Measurements from ENCODE around the gene CHERP. TPM values are rescaled to one million over a fixed set of nuclear protein-coding genes. Genes with fewer than 3 reads are reported as not detected.

CHERP gene
- total RNA-seq, 1 donor from 2014 or later: 32.6 TPM

DNA sequence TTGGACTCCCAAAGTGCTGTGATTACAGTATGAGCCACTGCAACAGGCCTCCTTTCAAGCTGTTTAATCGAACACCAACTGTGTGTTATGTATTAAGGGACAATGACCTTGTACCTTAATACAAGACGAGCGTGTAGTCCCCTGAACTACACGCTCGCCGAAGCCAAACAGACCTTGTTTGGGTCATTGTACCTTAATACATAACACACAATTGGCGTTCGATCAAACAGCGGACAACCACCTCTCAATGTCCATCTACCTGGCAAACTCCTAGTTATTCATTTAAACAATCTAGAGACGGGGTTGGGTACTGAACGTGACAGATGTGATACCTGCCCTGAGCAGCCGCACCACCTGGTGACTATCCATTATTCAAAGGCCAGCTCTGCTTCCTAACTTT is 1.3 kb downstream of the CHERP start:
- Mint-ChIP-seq H3K27ac (ENCODE audit: unreplicated experiment) (peak overlapping the region; percentile 93), H3K4me3 (ENCODE audit: unreplicated experiment) (peak overlapping the region; percentile 86), H3K9me3 (ENCODE audit: low read depth) (no peaks in the 10 kb centered on the region), H3K36me3 (ENCODE audit: low read depth) (peaks cover 8% of the 10 kb centered on the region), H3K27me3 (ENCODE audit: low read depth) (no peaks in the 10 kb centered on the region), H3K4me1 (ENCODE audit: low read depth) (peaks cover 33% of the 10 kb centered on the region)
- TF ChIP-seq, protein P1, sequence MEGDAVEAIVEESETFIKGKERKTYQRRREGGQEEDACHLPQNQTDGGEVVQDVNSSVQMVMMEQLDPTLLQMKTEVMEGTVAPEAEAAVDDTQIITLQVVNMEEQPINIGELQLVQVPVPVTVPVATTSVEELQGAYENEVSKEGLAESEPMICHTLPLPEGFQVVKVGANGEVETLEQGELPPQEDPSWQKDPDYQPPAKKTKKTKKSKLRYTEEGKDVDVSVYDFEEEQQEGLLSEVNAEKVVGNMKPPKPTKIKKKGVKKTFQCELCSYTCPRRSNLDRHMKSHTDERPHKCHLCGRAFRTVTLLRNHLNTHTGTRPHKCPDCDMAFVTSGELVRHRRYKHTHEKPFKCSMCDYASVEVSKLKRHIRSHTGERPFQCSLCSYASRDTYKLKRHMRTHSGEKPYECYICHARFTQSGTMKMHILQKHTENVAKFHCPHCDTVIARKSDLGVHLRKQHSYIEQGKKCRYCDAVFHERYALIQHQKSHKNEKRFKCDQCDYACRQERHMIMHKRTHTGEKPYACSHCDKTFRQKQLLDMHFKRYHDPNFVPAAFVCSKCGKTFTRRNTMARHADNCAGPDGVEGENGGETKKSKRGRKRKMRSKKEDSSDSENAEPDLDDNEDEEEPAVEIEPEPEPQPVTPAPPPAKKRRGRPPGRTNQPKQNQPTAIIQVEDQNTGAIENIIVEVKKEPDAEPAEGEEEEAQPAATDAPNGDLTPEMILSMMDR (IDR thresholded peaks at IDR 0.05): no peak
- DNase-seq (ENCODE audit: low spot score): no peak

DNA sequence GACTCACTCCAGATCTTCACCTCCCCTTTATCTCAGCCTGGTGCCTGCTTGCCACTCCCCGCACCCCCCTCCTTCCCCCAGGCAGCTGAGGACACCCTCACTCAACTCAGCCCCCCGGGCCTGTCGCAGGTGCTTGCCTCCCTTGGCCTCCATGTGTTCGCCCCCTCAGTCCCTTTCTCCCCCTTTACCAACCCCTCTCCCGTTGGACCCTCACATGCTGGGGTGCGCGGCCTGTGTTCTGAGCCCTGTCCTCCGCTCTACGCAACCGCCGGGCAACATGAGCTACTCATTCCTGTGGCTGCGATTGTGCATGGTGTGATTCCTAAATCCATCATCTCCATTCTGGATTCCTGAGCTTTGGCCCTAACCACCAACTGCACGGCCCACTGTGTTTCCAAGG is 5.1 kb downstream of the CHERP start:
- peaks cover 11% of the 10 kb centered on the region for H3K36me3 Mint-ChIP-seq (ENCODE audit: low read depth)
- DNase-seq (ENCODE audit: low spot score): no peak
- no peak overlapping the region for H3K27ac Mint-ChIP-seq (ENCODE audit: unreplicated experiment)
- TF ChIP-seq, protein P1 (IDR thresholded peaks at IDR 0.05): no peak
- H3K4me1 Mint-ChIP-seq (ENCODE audit: low read depth): peaks cover 18% of the 10 kb centered on the region
- no peak overlapping the region for H3K4me3 Mint-ChIP-seq (ENCODE audit: unreplicated experiment)
- no peaks in the 10 kb centered on the region for H3K27me3 Mint-ChIP-seq (ENCODE audit: low read depth)
- no peaks in the 10 kb centered on the region for H3K9me3 Mint-ChIP-seq (ENCODE audit: low read depth)

DNA sequence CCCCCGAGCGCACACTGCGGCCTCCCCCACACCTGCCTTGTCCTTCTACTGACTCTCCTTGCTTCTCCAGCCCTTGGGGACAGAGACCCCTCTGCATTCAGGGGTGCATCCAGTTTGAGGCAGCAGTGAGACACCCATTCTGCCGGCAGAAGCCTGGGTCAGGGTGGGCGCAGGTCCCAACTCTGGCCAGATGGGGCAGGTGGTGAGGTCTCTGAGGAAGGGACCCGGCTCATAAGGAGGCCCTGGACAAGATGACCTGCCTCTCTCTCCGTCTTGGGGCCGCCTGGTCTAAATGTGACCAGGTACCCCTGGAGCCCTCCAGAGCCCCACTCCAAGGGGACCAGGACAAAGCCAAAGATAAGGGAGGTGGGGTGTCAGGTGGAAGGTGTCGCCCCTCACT is 6.1 kb downstream of the CHERP start:
- TF ChIP-seq, protein P1 (IDR thresholded peaks at IDR 0.05): no peak
- DNase-seq (ENCODE audit: low spot score): no peak
- no peak overlapping the region for H3K27ac Mint-ChIP-seq (ENCODE audit: unreplicated experiment)
- H3K27me3 Mint-ChIP-seq (ENCODE audit: low read depth): no peaks in the 10 kb centered on the region
- no peaks in the 10 kb centered on the region for H3K9me3 Mint-ChIP-seq (ENCODE audit: low read depth)
- peaks cover 11% of the 10 kb centered on the region for H3K4me1 Mint-ChIP-seq (ENCODE audit: low read depth)
- H3K36me3 Mint-ChIP-seq (ENCODE audit: low read depth): peaks cover 17% of the 10 kb centered on the region
- H3K4me3 Mint-ChIP-seq (ENCODE audit: unreplicated experiment): no peak overlapping the region

DNA sequence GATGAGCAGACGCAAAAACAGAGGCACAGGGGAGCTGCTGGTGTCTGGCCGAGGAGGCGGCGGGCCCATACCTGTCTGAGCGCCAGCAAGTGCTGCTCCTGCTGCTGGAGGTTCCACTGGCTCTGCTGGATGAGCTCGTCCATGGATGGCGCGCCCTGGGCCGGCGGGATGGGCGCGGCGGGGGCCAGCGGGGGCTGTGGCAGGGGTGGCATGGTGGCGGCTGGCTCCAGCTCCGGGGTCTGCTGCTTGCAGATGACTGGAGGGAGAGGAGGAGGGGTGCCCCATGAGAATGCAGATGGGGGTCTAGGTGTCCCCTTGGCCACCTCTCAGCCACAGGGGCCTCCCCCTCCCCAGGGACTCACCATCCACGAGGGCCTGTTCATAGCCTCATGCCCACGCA is 6.9 kb downstream of the CHERP start:
- no peak overlapping the region for H3K27ac Mint-ChIP-seq (ENCODE audit: unreplicated experiment)
- no peaks in the 10 kb centered on the region for H3K9me3 Mint-ChIP-seq (ENCODE audit: low read depth)
- peaks cover 18% of the 10 kb centered on the region for H3K36me3 Mint-ChIP-seq (ENCODE audit: low read depth)
- no peaks in the 10 kb centered on the region for H3K27me3 Mint-ChIP-seq (ENCODE audit: low read depth)
- H3K4me3 Mint-ChIP-seq (ENCODE audit: unreplicated experiment): no peak overlapping the region
- H3K4me1 Mint-ChIP-seq (ENCODE audit: low read depth): peaks cover 5% of the 10 kb centered on the region
- TF ChIP-seq, protein P1 (IDR thresholded peaks at IDR 0.05): no peak
- no peak for DNase-seq (ENCODE audit: low spot score)

GRCh38 chr19:16532440-16533234 is 9.6 kb downstream of the CHERP start:
- Mint-ChIP-seq H3K27me3 (ENCODE audit: low read depth) (no peaks in the 10 kb centered on the region), H3K4me3 (ENCODE audit: unreplicated experiment) (no peak overlapping the region), H3K27ac (ENCODE audit: unreplicated experiment) (no peak overlapping the region), H3K9me3 (ENCODE audit: low read depth) (no peaks in the 10 kb centered on the region), H3K36me3 (ENCODE audit: low read depth) (peaks cover 19% of the 10 kb centered on the region), H3K4me1 (ENCODE audit: low read depth) (no peaks in the 10 kb centered on the region)
- DNase-seq (ENCODE audit: low spot score): no peak
- TF ChIP-seq, protein P1 (IDR thresholded peaks at IDR 0.05): no peak
